ENCODE results near the gene TEX2.
"Not testable (repeated sequence)": the region's sequence is repeated elsewhere in the genome, so short reads cannot be mapped to it uniquely, and the experiment has no call there.

TEX2 gene

DNA sequence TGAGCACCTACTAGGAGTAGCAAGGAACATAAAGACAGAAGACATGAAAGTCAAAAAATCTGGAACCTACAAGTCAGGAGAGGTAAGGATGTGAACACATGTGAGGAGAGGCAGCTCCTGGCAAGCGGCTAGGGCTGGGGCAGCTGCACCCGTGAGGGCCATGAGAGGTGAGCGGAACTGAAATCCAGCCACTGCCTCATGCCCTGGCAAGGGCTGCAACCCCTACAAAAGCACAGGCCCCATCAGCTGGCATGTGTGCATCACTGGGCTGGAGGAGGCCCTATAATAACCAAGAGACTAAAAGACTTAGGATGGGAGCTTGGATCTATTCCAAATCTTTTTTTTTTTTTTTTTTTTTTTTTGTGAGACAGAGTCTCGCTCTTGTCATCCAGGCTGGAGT, 92.8 kb downstream of the TEX2 start:
- no peak overlapping the region for H3K4me3 ChIP-seq (ENCODE audit: low read depth, low read length)
- TF ChIP-seq, protein P1, sequence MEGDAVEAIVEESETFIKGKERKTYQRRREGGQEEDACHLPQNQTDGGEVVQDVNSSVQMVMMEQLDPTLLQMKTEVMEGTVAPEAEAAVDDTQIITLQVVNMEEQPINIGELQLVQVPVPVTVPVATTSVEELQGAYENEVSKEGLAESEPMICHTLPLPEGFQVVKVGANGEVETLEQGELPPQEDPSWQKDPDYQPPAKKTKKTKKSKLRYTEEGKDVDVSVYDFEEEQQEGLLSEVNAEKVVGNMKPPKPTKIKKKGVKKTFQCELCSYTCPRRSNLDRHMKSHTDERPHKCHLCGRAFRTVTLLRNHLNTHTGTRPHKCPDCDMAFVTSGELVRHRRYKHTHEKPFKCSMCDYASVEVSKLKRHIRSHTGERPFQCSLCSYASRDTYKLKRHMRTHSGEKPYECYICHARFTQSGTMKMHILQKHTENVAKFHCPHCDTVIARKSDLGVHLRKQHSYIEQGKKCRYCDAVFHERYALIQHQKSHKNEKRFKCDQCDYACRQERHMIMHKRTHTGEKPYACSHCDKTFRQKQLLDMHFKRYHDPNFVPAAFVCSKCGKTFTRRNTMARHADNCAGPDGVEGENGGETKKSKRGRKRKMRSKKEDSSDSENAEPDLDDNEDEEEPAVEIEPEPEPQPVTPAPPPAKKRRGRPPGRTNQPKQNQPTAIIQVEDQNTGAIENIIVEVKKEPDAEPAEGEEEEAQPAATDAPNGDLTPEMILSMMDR (IDR thresholded peaks at IDR 0.05; ENCODE audit: low read depth, low read length): no peak
- no peak for DNase-seq (ENCODE audit: low read depth, low spot score)
- in situ Hi-C loops (cut with HindIII; ENCODE audit: low sequenced_read_pairs): no loop called here

DNA sequence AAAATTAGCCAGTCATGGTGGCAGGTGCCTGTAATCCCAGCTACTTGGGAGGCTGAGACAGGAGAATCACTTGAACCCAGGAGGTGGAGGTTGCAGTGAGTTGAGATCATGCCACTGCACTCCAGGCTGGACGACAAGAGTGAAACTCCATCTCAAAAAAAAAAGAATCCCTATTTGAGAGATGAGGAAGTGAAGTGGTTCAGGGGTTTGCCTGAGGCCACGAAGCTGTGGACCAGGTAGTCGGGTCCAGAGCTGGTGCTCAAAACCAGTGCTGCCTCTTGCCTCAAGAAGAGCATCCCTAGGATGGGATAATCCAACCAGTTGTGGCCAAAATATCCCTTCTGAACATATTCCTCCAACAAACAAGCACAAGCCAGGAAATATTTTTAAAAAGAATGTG, 95.4 kb downstream of the TEX2 start:
- DNase-seq (ENCODE audit: low read depth, low spot score); in situ Hi-C loops (cut with HindIII; ENCODE audit: low sequenced_read_pairs); H3K4me3 ChIP-seq (ENCODE audit: low read depth, low read length): not testable (repeated sequence)

DNA sequence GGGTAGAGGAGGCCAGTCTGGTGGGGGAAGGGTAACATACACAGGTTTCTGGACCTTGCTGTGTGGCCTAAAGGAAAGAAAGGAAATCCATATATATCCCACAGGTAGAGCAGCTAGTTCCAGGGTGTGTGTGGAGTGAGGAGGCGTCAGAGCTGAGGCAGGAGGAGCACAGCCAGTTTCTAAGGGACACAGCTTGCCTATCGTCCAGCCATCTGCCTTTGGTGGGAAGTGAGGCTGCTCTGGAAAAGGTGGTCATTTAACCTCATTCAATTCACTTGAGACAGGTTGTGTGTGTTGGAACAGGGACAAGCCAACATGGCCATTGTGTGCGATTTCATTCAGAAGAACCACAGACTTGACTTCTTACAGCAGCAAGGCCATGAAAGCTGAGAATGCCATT, 96.2 kb downstream of the TEX2 start:
- TF ChIP-seq, protein P1 (IDR thresholded peaks at IDR 0.05; ENCODE audit: low read depth, low read length): no peak
- no peak overlapping the region for H3K4me3 ChIP-seq (ENCODE audit: low read depth, low read length)
- in situ Hi-C loops (cut with HindIII; ENCODE audit: low sequenced_read_pairs): no loop called here
- no peak for DNase-seq (ENCODE audit: low read depth, low spot score)

DNA sequence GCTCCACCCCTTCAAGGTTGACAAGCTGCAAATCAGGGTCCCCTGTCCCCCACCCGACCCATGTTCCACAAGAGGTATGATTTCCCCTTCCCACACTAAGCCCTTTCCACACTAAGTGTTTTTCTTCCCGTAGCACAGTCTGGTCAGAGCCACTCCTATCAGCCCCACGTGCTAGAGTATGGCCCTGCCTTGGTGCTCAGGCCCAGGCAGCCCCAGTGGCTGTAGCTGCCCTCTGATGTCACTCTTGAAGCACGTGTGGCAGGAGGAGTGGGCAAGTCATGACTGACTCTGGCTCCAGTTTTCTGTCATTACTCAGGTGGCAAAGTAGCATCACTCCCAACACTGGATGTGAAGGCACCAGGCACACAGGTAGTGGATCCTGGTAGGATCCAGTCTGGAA, 97.7 kb downstream of the TEX2 start:
- TF ChIP-seq, protein P1 (IDR thresholded peaks at IDR 0.05; ENCODE audit: low read depth, low read length): no peak
- in situ Hi-C loops (cut with HindIII; ENCODE audit: low sequenced_read_pairs): no loop called here
- no peak for DNase-seq (ENCODE audit: low read depth, low spot score)
- no peak overlapping the region for H3K4me3 ChIP-seq (ENCODE audit: low read depth, low read length)

DNA sequence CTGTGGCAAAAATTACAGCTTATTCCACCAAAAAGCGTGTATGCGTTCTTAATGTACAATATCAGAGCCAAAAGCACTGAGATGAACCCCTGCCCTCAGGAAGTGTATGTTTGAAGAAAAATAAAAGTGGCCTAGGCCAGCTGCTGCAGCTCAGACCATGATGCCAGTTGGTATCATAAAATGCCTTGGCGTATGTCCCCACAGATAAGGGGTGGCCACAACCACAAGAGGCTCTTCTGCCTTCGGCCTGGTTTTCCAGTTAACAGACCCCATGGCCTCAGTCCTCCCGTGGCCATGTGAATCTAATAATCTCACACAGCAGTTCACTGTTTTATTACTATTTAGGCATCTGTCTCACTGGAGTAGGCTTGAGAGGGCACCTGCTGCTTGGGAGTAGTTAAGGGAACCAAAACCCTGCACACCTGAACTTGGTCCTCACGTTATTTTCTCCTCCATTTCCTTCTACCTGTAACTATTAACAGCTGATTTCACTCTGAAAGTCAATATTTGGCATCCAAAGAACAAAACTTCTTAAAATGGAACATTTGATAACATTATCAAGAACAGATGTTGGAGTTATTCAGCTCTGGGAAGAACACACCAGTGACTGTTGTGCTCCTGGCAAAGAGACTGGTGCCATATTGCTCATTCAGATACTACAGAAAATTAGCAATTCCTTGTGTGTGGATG, 98.3 kb downstream of the TEX2 start:
- in situ Hi-C loops (cut with HindIII; ENCODE audit: low sequenced_read_pairs): no loop called here
- no peak overlapping the region for H3K4me3 ChIP-seq (ENCODE audit: low read depth, low read length)

DNA sequence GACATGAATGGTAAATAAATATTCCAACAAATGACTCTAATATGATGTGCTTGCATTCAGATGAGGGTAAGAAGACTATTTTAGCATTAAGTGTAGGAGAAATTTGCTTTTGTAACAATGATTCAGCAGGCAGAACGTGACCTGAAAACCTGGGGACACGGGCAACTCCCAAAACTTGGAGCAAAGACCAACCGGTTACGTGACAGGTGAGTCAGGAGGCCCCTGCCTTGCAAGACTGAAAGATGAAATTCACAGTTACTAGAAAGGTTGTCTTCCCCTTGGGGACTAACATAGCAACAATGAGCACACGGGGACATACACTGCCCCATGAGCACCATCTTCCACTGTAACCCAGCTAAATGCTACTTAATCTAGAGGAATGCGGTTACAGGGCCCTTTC, 99.6 kb downstream of the TEX2 start:
- H3K4me3 ChIP-seq (ENCODE audit: low read depth, low read length): no peak overlapping the region
- DNase-seq (ENCODE audit: low read depth, low spot score): no peak
- in situ Hi-C loops (cut with HindIII; ENCODE audit: low sequenced_read_pairs): no loop called here
- TF ChIP-seq, protein P1 (IDR thresholded peaks at IDR 0.05; ENCODE audit: low read depth, low read length): no peak

More for the DNA sequence above, 98.3 kb downstream of the TEX2 start:
- no peak for DNase-seq (ENCODE audit: low read depth, low spot score)
- TF ChIP-seq, protein P1 (IDR thresholded peaks at IDR 0.05; ENCODE audit: low read depth, low read length): no peak

DNA sequence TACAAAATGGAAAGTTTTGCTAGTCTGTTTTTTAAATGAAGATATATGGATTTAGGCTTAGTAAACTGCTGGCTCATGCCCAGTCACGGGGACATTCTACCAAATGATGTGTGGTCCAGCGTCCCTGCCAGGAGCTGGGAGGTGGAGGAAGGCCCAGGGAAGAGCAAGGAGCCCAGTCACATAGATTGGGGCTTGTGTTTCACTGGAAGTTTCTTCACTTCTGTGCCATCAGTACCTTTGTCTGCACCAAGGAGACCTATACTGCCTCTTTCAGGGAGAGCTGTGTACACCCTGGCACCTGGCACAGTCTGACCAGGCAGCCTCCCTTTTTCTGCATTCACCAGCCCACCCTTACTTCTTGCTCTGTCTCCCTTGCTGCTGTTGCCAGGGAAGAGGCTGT, 100.5 kb downstream of the TEX2 start:
- TF ChIP-seq, protein P1 (IDR thresholded peaks at IDR 0.05; ENCODE audit: low read depth, low read length): no peak
- in situ Hi-C loops (cut with HindIII; ENCODE audit: low sequenced_read_pairs): no loop called here
- DNase-seq (ENCODE audit: low read depth, low spot score): no peak
- H3K4me3 ChIP-seq (ENCODE audit: low read depth, low read length): no peak overlapping the region

Measured in astrocyte of the spinal cord (primary cell).